K562 (cell line): ENCODE measurements around the gene NUDT9. TPM values are rescaled to one million over a fixed set of nuclear protein-coding genes. Genes with fewer than 3 reads are reported as not detected.

ENCODE experiments used
- ATAC-seq: fragments of 200-7000 bp; cut with Tn5 transposase; 3 replicates; pipeline ENCODE4 v1.9.1; 2020; ENCODE audit warnings: moderate library complexity
- BruUV-seq: library from RNA; stranded (reverse); fragments of 400-500 nt; replicated peaks from 2 replicates; lab custom pipeline; 2021; lab: Mats Ljungman, UMichigan
- CTCF ChIA-PET: fragments of 300-600 bp; formaldehyde crosslinking; extraction: SDS; loops from one replicate; lab custom pipeline; 2021; ENCODE audit warnings: low intra/inter-chr PET ratio; lab: Yijun Ruan, JAX
- POLR2A ChIA-PET: fragments of 300-600, 350-650 bp; sonication (Branson Sonifier 250); formaldehyde crosslinking; extraction: SDS; loops from one replicate; lab custom pipeline; 2021; ENCODE audit warnings: antibody characterized with exemption, inconsistent platforms; lab: Yijun Ruan, JAX
- DNase-seq, 4 experiments: peaks; one replicate each; pipeline versions ENCODE4 v3.0.0 to v3.0.0-alpha.2; 2011 to 2018; ENCODE audit warnings: low spot score in 3 of 4, mixed read lengths in 3 of 4; ENCODE audit errors: extremely low read depth in 1 of 4
- FAIRE-seq: peaks from 2 replicates; lab custom pipeline; 2011; peaks lifted over from hg19 to GRCh38; lab: Jason Lieb, UNC
- H2AFZ ChIP-seq: 2 replicates; pipeline ENCODE4 v1.6.0; 2011; ENCODE audit warnings: low read depth, low read length, control low read depth, inconsistent platforms
- H3K27ac ChIP-seq: fragments of 200-600 bp; 3 replicates; pipeline ENCODE4 v1.8.0; 2011; ENCODE audit warnings: low read depth, mild to moderate bottlenecking, control low read depth, inconsistent platforms, low read length, moderate library complexity, mixed read lengths; ENCODE audit errors: extremely low read depth
- H3K27me3 ChIP-seq, 2 experiments: fragments of 300-600 bp in 1 of 2; 2 replicates in 1 of 2; 3 replicates in 1 of 2; pipeline versions ENCODE4 v1.6.0 to v1.8.0; 2011; ENCODE audit warnings: inconsistent platforms in 2 of 2, low read length in 2 of 2, mild to moderate bottlenecking in 1 of 2, mixed read lengths in 1 of 2, moderate library complexity in 1 of 2; ENCODE audit not compliant: control insufficient read depth in 2 of 2, insufficient read depth in 2 of 2
- H3K36me3 ChIP-seq: fragments of 300-600 bp; 3 replicates; pipeline ENCODE4 v1.8.0; 2011; ENCODE audit warnings: mild to moderate bottlenecking, low read length, inconsistent platforms; ENCODE audit not compliant: control insufficient read depth, insufficient read depth
- H3K4me1 ChIP-seq, 2 experiments: fragments of 200-600 bp in 1 of 2; replicated peaks in 1 of 2; 2 replicates in 1 of 2; 3 replicates in 1 of 2; pipeline versions ENCODE4 v1.5.1 to v1.8.0; 2011; ENCODE audit warnings: inconsistent platforms in 2 of 2, low read length in 2 of 2, mild to moderate bottlenecking in 1 of 2, mixed read lengths in 1 of 2, moderate library complexity in 1 of 2; ENCODE audit not compliant: control insufficient read depth in 2 of 2, insufficient read depth in 2 of 2
- H3K4me2 ChIP-seq: 2 replicates; pipeline ENCODE4 v1.6.1; 2011; ENCODE audit warnings: low read length, control low read depth, inconsistent platforms, mixed read lengths; ENCODE audit not compliant: insufficient read depth
- H3K4me3 ChIP-seq: fragments of 200-600 bp; sonication (generic), shearing (Covaris generic); 2 replicates; pipeline ENCODE4 v1.5.1; 2016; ENCODE audit warnings: control low read depth, inconsistent platforms
- H3K79me2 ChIP-seq: fragments of 200-600 bp; 3 replicates; pipeline ENCODE4 v1.8.0; 2011; ENCODE audit warnings: low read length, inconsistent platforms; ENCODE audit not compliant: control insufficient read depth, insufficient read depth
- H3K9ac ChIP-seq, 2 experiments: 2 replicates each; pipeline versions ENCODE4 v1.6.0 to v1.6.1; 2011; ENCODE audit warnings: low read depth in 2 of 2, low read length in 2 of 2, control low read depth in 1 of 2, inconsistent platforms in 1 of 2, mild to moderate bottlenecking in 1 of 2, mixed read lengths in 1 of 2; ENCODE audit not compliant: insufficient read depth in 1 of 2
- H3K9me1 ChIP-seq: one replicate; pipeline ENCODE4 v1.6.0; 2011; ENCODE audit warnings: inconsistent platforms, mild to moderate bottlenecking, low read length, moderate library complexity; ENCODE audit not compliant: control insufficient read depth, insufficient read depth
- H3K9me3 ChIP-seq: replicated peaks from 2 replicates; pipeline ENCODE4 v1.5.1; 2011; ENCODE audit warnings: low read depth, low read length, inconsistent platforms; ENCODE audit not compliant: control insufficient read depth, insufficient read depth
- H4K20me1 ChIP-seq: replicated peaks from 2 replicates; pipeline ENCODE4 v1.6.1; 2011; ENCODE audit warnings: low read length, inconsistent platforms, mixed read lengths; ENCODE audit not compliant: control insufficient read depth, insufficient read depth
- PCBP2 ChIP-seq: fragments of 200-400 bp; formaldehyde crosslinking; IDR thresholded peaks from 2 replicates; pipeline ENCODE4 v1.6.1; 2018; ENCODE audit warnings: low read length, low read depth, mild to moderate bottlenecking, moderate library complexity; ENCODE audit not compliant: poor library complexity, severe bottlenecking
- RBM25 ChIP-seq: fragments of 200-400 bp; formaldehyde crosslinking; IDR thresholded peaks from 2 replicates; pipeline ENCODE4 v1.6.1; 2018; ENCODE audit warnings: low read length, low read depth, moderate library complexity; ENCODE audit not compliant: severe bottlenecking
- TOE1 ChIP-seq, 2 experiments: fragments of 450-650 bp in 1 of 2; sonication (generic) in 1 of 2; formaldehyde crosslinking in 1 of 2; IDR thresholded peaks; 2 replicates each; pipeline versions ENCODE4 v1.7.1 to v1.8.0; 2016 to 2022; ENCODE audit warnings: borderline replicate concordance in 2 of 2, mild to moderate bottlenecking in 2 of 2, antibody characterized with exemption in 1 of 2, inconsistent platforms in 1 of 2, low read depth in 1 of 2, missing genetic modification reagents in 1 of 2, moderate library complexity in 1 of 2
- ZNF121 ChIP-seq: sonication (generic); formaldehyde crosslinking; conservative IDR thresholded peaks from 2 replicates; pipeline ENCODE4 v1.8.0; 2022; ENCODE audit warnings: missing genetic modification reagents
- ZNF316 ChIP-seq: fragments of 450-650 bp; IDR thresholded peaks from 2 replicates; pipeline ENCODE4 v1.6.1; 2016
- WGBS: fragments of 100-300 bp; shearing (Covaris generic); methylation state at CpG from one replicate; pipeline ENCODE4 v1.1.6; 2016; ENCODE audit warnings: low coverage, mixed read lengths; ENCODE audit not compliant: insufficient coverage; ENCODE audit errors: missing lambda C conversion rate; 5-methylcytosine and 5-hydroxymethylcytosine counted together
- in situ Hi-C: fragments of 300-500 bp; cut with MboI; formaldehyde crosslinking; loops from 4 replicates; pipeline ENCODE4 v1.15.0; 2018; ENCODE audit warnings: inconsistent platforms, mixed read lengths
- intact Hi-C: fragments of 100-400 bp; cut with micrococcal nuclease; formaldehyde crosslinking; loops from 2 replicates; pipeline ENCODE4 v1.14.2; 2022
- polyA plus RNA-seq, 8 experiments: library from polyadenylated mRNA; depleted of rRNA in 4 of 8; stranded (reverse) in 5 of 8; unstranded in 3 of 8; fragments of >200 nt; fragmentation: Nextera tagmentation in 2 of 8; fragmentation: Illumina TruSeq in 1 of 8; extraction: Ambion mirVana in 2 of 8; extraction: Trizol in 1 of 8; gene quantifications; 2 replicates each; pipeline versions ENCODE4 v1.2.1 to v1.2.3, GENCODE V29; 2011 to 2014; ENCODE audit warnings: inconsistent platforms in 1 of 8, missing spikeins in 1 of 8
- total RNA-seq, 7 experiments: library from RNA; depleted of rRNA in 6 of 7; stranded (reverse); fragments of >200 nt in 6 of 7; fragmentation: Illumina TruSeq in 2 of 7; extraction: Trizol in 2 of 7; gene quantifications; 2 replicates each; pipeline versions ENCODE4 v1.2.1 to v1.2.3, GENCODE V29; 2011 to 2021; ENCODE audit warnings: low replicate concordance in 1 of 7

The NUDT9 gene
- total and polyA plus RNA-seq, 9 of the 15 experiments (the other 6 are each of a cell fraction or from before 2014, with no cell fraction given): 8.5 to 20.8 (median 18.0) TPM

- Histone ChIP-seq H3K79me2 (no peaks in the 10 kb centered on the region), H3K4me3 (no peak overlapping the region), H3K4me1 (no peaks in the 10 kb centered on the region), H3K9ac (no peak overlapping the region), H4K20me1 (no peaks in the 10 kb centered on the region), H3K4me2 (no peak overlapping the region), H3K9me3 (no peaks in the 10 kb centered on the region), H3K36me3 (peaks cover 10% of the 10 kb centered on the region; the same call in 2 of the 3 replicates), H3K9me1 (no peaks in the 10 kb centered on the region), H3K27ac (no peak overlapping the region), H2AFZ (no peak overlapping the region), H3K27me3 (no peaks in the 10 kb centered on the region)
- DNase-seq (no peak), ATAC-seq (no peak), FAIRE-seq (no peak)
- in situ Hi-C loops (loop anchor here (5.0 kb wide), 1 partner anchor 190 kb away; no protein-coding TSS in a partner anchor), intact Hi-C loops (no loop called here)
- ChIA-PET POLR2A (no interaction called here), CTCF (no interaction called here)
- WGBS: 39% methylated on average over 2 of the region's 2 CpGs
- TF ChIP-seq PCBP2 (no peak), ZNF316 (peak; percentile 49), ZNF121 (CRISPR knock-in tag) (peak; percentile 33; the same call in 1 of the 2 replicates), TOE1 (IDR thresholded peaks at IDR 0.05; ENCODE audit: borderline replicate concordance) (no peak), TOE1 (CRISPR knock-in tag; IDR thresholded peaks at IDR 0.05; ENCODE audit: borderline replicate concordance, low read depth) (no peak), RBM25 (peak; percentile 24)
- TF ChIP-seq, all 486 proteins: peak for 3
- BruUV-seq: no TSS peak
Observed at GRCh38 chr4:87462102-87462501, 39.7 kb downstream of the NUDT9 start.
